ENCODE data around the gene VIPR1.
A peak's percentile ranks its signal among the peaks of the same experiment; 100 is the strongest.

The VIPR1 gene

GRCh38 chr3:42581709-42582473 lies 79.4 kb downstream of the VIPR1 start, which contains the start of gene SEC22C:
TSS of gene SEC22C (minus strand) at chr3:42581967. CDS start at chr3:42569046, 12,921 bp downstream.
- no peaks in the 10 kb centered on the region for H3K27me3 Mint-ChIP-seq
- peak within 1 kb of the TSS; percentile 81 for H3K27ac Mint-ChIP-seq
- peaks cover 12% of the 10 kb centered on the region for H3K36me3 Mint-ChIP-seq (ENCODE audit: low read depth)
- peak within 1 kb of the TSS; percentile 84 for H3K4me3 Mint-ChIP-seq
- H3K9me3 Mint-ChIP-seq: no peaks in the 10 kb centered on the region
- peaks cover 50% of the 10 kb centered on the region for H3K4me1 Mint-ChIP-seq (ENCODE audit: low read depth)

DNA sequence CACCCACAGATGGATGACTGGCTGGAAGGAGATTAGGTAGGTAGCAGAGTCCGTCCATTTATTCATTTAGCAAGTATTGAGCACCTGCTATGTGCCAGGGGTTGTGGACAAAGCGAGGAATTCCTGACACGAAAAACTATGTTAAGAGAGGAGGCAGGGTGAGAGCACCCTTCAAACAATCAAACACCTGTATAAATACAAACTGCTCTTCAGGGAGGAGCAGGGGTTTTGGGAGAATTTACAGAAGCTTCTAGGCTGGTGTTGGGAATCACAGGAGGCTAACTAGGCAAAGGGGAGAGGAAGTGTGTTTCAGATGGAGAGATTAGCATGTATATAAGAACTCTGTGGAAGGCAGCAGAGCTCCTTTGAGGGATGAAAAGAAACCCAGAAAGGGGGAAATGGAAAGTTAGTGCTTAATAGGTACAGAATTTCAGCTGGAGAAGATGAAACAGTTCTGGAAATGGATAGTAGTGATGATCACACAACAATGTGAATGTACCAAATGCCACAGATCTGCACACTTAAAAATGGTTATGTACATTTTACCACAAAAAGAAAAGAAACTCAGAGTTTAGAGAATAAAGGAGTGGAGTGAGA lies 80.1 kb downstream of the VIPR1 start:
- Mint-ChIP-seq H3K4me1 (ENCODE audit: low read depth) (peaks cover 44% of the 10 kb centered on the region), H3K27ac (peak overlapping the region; percentile 81), H3K36me3 (ENCODE audit: low read depth) (peaks cover 6% of the 10 kb centered on the region), H3K27me3 (no peaks in the 10 kb centered on the region), H3K9me3 (no peaks in the 10 kb centered on the region), H3K4me3 (peak overlapping the region; percentile 84)
